Progenitor cell of endocrine pancreas (in vitro differentiated cells): ENCODE data around the gene DUT. TPM values are rescaled to one million over a fixed set of nuclear protein-coding genes. Genes with fewer than 3 reads are reported as not detected.

Experiments
- DNase-seq: peaks from one replicate; pipeline ENCODE4 v3.0.0; 2021; ENCODE audit warnings: low spot score; ENCODE audit not compliant: unreplicated experiment
- H3K27ac Mint-ChIP-seq: 2 replicates; pipeline ENCODE4 v1.8.0; 2021; ENCODE audit warnings: mild to moderate bottlenecking, moderate library complexity, mixed read lengths
- H3K27me3 Mint-ChIP-seq: 2 replicates; pipeline ENCODE4 v1.8.0; 2021; ENCODE audit warnings: mixed read lengths
- H3K36me3 Mint-ChIP-seq: 2 replicates; pipeline ENCODE4 v1.8.0; 2022; ENCODE audit warnings: mixed read lengths; ENCODE audit not compliant: insufficient read depth
- H3K4me1 Mint-ChIP-seq: 2 replicates; pipeline ENCODE4 v1.8.0; 2021; ENCODE audit warnings: low read depth, mixed read lengths
- H3K4me3 Mint-ChIP-seq: 2 replicates; pipeline ENCODE4 v1.8.0; 2021; ENCODE audit warnings: low read depth, mild to moderate bottlenecking, moderate library complexity, mixed read lengths
- H3K9me3 Mint-ChIP-seq: 2 replicates; pipeline ENCODE4 v1.8.0; 2021; ENCODE audit warnings: low read depth, mixed read lengths
- total RNA-seq: library from RNA; stranded (reverse); gene quantifications from 2 replicates; pipeline ENCODE4 v1.2.1, GENCODE V29; 2021
- TF ChIP-seq, protein P1 (sequence below): fragments of 200-600 bp; sonication (generic); IDR thresholded peaks from one replicate; pipeline ENCODE4 v1.5.0; 2021; ENCODE audit warnings: antibody characterized with exemption, mild to moderate bottlenecking; ENCODE audit not compliant: unreplicated experiment

Gene DUT
- total RNA-seq, 1 donor from 2014 or later = 77.1 TPM

DNA sequence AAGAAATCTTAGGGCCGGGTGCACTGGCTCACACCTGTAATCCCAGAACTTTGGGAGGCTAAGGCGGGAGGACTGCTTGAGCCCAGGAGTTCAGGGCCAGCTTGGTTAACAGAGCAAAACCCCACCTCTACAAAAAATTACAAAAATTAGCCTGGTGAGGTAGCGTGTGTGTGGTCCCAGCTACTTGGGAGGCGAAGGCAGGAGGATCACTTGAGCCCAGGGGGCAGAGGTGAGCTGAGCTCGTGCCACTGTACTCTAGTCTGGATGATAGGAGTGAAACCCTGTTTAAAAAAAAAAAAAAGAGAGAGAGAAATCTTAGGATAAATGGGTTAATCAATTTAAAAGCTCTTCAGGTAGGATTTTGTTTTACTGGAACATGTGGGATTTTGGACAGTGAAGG is 31.2 kb upstream of the DUT start:
- no peak for DNase-seq
- Mint-ChIP-seq H3K27me3 (no peaks in the 10 kb centered on the region), H3K4me3 (no peak overlapping the region), H3K4me1 (no peaks in the 10 kb centered on the region), H3K36me3 (no peaks in the 10 kb centered on the region), H3K27ac (no peak overlapping the region), H3K9me3 (no peaks in the 10 kb centered on the region)
- TF ChIP-seq, protein P1, sequence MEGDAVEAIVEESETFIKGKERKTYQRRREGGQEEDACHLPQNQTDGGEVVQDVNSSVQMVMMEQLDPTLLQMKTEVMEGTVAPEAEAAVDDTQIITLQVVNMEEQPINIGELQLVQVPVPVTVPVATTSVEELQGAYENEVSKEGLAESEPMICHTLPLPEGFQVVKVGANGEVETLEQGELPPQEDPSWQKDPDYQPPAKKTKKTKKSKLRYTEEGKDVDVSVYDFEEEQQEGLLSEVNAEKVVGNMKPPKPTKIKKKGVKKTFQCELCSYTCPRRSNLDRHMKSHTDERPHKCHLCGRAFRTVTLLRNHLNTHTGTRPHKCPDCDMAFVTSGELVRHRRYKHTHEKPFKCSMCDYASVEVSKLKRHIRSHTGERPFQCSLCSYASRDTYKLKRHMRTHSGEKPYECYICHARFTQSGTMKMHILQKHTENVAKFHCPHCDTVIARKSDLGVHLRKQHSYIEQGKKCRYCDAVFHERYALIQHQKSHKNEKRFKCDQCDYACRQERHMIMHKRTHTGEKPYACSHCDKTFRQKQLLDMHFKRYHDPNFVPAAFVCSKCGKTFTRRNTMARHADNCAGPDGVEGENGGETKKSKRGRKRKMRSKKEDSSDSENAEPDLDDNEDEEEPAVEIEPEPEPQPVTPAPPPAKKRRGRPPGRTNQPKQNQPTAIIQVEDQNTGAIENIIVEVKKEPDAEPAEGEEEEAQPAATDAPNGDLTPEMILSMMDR = no peak

DNA sequence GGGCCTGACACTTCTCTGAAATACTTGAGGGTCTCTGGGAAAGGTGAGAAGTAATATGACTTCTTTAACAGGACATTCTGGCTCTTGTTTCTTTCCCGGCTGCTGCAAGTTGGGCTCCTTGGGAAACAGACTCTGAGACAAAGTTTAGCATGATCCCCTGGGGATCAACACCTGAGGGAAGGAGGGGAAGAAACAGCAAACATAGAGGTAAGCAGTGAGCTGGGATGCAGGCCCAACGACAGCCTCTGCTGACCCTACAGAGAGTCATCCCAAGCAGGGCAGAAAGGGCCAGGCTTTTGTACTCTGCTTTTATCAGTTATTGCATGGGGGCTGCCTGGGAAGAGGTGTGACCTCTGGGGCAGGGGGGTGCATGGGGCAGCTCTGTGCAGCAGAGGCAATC is 26.8 kb upstream of the DUT start:
- no peak overlapping the region for H3K27ac Mint-ChIP-seq
- no peak for DNase-seq

DNA sequence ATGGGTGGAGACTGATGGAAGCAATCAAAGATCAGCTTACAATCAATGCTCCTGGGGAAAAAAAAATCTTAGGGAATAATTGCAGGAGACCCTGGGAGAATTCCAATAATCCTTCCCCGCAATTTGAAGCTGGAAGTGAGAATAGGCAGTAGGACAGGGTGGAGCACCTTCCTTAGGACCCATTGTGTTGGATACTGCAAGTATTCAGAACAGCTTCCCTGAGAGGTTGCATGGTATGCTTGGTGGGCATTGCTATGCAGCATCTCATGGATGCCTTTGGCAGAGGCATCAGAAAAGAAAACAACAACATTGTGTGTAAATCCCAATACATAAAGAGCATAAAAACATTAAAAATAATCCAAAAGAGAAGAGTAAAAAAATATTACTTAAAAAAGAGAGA is 24.6 kb upstream of the DUT start:
- TF ChIP-seq, protein P1 = no peak
- no peaks in the 10 kb centered on the region for H3K27me3 Mint-ChIP-seq
- no peak overlapping the region for H3K27ac Mint-ChIP-seq
- H3K4me3 Mint-ChIP-seq = no peak overlapping the region
- no peak for DNase-seq
- H3K4me1 Mint-ChIP-seq = no peaks in the 10 kb centered on the region
- H3K9me3 Mint-ChIP-seq = no peaks in the 10 kb centered on the region
- H3K36me3 Mint-ChIP-seq = no peaks in the 10 kb centered on the region

More for the DNA sequence above, 26.8 kb upstream of the DUT start:
- Mint-ChIP-seq H3K9me3 (no peaks in the 10 kb centered on the region), H3K27me3 (no peaks in the 10 kb centered on the region), H3K36me3 (no peaks in the 10 kb centered on the region), H3K4me3 (no peak overlapping the region), H3K4me1 (no peaks in the 10 kb centered on the region)
- TF ChIP-seq, protein P1 = no peak

DNA sequence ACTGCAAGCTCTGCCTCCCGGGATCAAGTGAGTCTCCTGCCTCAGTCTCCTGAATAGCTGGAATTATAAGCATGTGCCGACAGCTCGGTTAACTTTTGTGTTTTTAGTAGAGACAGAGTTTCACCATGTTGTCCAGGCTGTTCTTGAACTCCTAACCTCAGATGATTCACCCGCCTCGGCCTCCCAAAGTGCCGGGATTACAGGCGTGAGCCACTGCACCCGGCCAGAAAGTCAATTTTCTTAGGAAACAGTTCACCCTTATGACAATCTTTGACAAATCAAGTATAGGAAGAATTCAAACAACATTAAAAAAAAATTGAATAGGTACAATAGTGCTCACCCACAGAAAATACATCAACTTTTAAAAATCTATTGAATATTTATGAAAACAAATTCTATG is 23.6 kb upstream of the DUT start:
- Mint-ChIP-seq H3K4me1 (no peaks in the 10 kb centered on the region), H3K9me3 (no peaks in the 10 kb centered on the region), H3K27me3 (no peaks in the 10 kb centered on the region), H3K27ac (no peak overlapping the region), H3K36me3 (no peaks in the 10 kb centered on the region), H3K4me3 (no peak overlapping the region)
- TF ChIP-seq, protein P1 = no peak
- no peak for DNase-seq

DNA sequence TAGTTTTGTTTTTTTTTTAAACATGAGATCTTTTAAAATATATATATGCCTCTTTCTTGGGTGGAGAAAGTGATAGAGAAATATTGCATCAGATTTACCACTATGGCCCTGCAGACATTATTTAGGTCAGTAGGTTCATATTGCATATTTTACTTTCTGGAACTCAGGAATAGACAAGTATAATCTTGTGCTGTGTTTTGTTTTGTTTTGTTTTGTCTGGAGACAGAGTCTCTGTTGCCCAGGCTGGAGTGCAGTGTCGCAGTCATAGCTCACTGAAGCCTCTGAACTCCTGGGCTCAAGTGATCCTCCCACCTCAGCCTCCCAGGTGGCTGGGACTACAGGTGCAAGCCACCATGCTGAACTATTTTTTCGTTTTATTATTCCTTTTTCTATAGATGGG is 21.5 kb upstream of the DUT start:
- TF ChIP-seq, protein P1 = no peak
- DNase-seq = no peak
- Mint-ChIP-seq H3K4me1 (no peaks in the 10 kb centered on the region), H3K36me3 (no peaks in the 10 kb centered on the region), H3K4me3 (no peak overlapping the region), H3K9me3 (no peaks in the 10 kb centered on the region), H3K27me3 (no peaks in the 10 kb centered on the region), H3K27ac (no peak overlapping the region)

DNA sequence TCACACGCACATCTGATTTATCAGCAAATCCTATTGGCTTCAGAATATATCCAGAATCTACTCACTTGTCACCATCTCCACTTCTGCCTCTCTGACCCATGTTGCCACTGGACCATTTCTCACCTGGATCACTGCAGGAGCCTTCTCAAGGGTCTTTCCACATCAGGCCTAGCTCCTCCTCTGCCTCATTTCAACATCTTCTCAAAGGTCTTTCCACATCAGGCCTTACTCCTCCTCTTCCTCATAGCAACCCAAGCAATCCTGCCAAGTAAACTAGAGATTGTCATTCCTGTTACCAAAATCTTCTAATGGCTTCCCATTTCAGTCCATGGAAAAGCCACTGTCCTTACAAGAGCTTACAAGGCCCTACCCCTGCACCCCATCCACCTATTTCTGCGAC is 18.0 kb upstream of the DUT start:
- TF ChIP-seq, protein P1 = no peak
- H3K4me3 Mint-ChIP-seq = no peak overlapping the region
- no peaks in the 10 kb centered on the region for H3K4me1 Mint-ChIP-seq
- H3K36me3 Mint-ChIP-seq = no peaks in the 10 kb centered on the region
- no peak overlapping the region for H3K27ac Mint-ChIP-seq
- no peaks in the 10 kb centered on the region for H3K9me3 Mint-ChIP-seq
- DNase-seq = no peak
- H3K27me3 Mint-ChIP-seq = no peaks in the 10 kb centered on the region
